ENCODE measurements around the gene ERAP2.

The ERAP2 gene

GRCh38 chr5:96855031-96855872 lies 21.0 kb upstream of the ERAP2 start:
- Histone ChIP-seq H3K36me3 (ENCODE audit: low read depth) (no peaks in the 10 kb centered on the region), H3K27me3 (ENCODE audit: insufficient read depth, poor library complexity, severe bottlenecking) (no peaks in the 10 kb centered on the region), H3K4me3 (ENCODE audit: severe bottlenecking) (no peak overlapping the region), H3K9me3 (ENCODE audit: severe bottlenecking) (no peaks in the 10 kb centered on the region), H3K4me1 (ENCODE audit: insufficient read depth, poor library complexity, severe bottlenecking) (no peaks in the 10 kb centered on the region), H3K27ac (ENCODE audit: poor library complexity, severe bottlenecking) (no peak overlapping the region)
- TF ChIP-seq, protein P1, sequence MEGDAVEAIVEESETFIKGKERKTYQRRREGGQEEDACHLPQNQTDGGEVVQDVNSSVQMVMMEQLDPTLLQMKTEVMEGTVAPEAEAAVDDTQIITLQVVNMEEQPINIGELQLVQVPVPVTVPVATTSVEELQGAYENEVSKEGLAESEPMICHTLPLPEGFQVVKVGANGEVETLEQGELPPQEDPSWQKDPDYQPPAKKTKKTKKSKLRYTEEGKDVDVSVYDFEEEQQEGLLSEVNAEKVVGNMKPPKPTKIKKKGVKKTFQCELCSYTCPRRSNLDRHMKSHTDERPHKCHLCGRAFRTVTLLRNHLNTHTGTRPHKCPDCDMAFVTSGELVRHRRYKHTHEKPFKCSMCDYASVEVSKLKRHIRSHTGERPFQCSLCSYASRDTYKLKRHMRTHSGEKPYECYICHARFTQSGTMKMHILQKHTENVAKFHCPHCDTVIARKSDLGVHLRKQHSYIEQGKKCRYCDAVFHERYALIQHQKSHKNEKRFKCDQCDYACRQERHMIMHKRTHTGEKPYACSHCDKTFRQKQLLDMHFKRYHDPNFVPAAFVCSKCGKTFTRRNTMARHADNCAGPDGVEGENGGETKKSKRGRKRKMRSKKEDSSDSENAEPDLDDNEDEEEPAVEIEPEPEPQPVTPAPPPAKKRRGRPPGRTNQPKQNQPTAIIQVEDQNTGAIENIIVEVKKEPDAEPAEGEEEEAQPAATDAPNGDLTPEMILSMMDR (IDR thresholded peaks at IDR 0.05; ENCODE audit: poor library complexity, severe bottlenecking): no peak
- DNase-seq (ENCODE audit: low spot score): no peak
- ATAC-seq (ENCODE audit: low read depth): no peak

- TF ChIP-seq, protein P1 (IDR thresholded peaks at IDR 0.05; ENCODE audit: poor library complexity, severe bottlenecking): no peak
- no peak overlapping the region for H3K27ac ChIP-seq (ENCODE audit: poor library complexity, severe bottlenecking)
- H3K4me3 ChIP-seq (ENCODE audit: severe bottlenecking): no peak overlapping the region
- H3K9me3 ChIP-seq (ENCODE audit: severe bottlenecking): no peaks in the 10 kb centered on the region
- DNase-seq (ENCODE audit: low spot score) (no peak), ATAC-seq (ENCODE audit: low read depth) (no peak)
- H3K36me3 ChIP-seq (ENCODE audit: low read depth): no peaks in the 10 kb centered on the region
- H3K4me1 ChIP-seq (ENCODE audit: insufficient read depth, poor library complexity, severe bottlenecking): no peaks in the 10 kb centered on the region
- no peaks in the 10 kb centered on the region for H3K27me3 ChIP-seq (ENCODE audit: insufficient read depth, poor library complexity, severe bottlenecking)
Observed at GRCh38 chr5:96856371-96856770, 19.9 kb upstream of the ERAP2 start.

DNA sequence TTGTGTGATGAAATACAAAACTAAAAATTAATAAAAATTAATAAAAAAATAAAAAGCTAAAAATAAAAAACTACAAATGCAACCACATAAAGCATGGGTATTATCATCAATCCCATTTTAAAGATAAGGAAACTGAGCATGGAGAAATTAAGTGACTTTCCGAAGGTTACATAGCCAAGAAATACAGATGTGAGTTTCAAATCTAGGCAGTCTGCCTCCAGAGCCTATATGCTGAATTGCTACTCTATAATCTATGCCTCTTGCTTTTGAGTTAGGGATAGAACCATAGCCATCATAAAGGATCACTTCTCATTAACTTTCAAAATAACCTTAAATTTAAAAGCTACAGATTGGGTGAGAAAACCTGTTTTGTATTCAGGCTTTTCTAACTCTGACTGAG lies 18.8 kb upstream of the ERAP2 start:
- H3K27me3 ChIP-seq (ENCODE audit: insufficient read depth, poor library complexity, severe bottlenecking): no peaks in the 10 kb centered on the region
- no peaks in the 10 kb centered on the region for H3K36me3 ChIP-seq (ENCODE audit: low read depth)
- DNase-seq (ENCODE audit: low spot score) (no peak), ATAC-seq (ENCODE audit: low read depth) (0 out of 3 replicates have a peak, but pooled peaks have one; percentile 45)
- no peaks in the 10 kb centered on the region for H3K4me1 ChIP-seq (ENCODE audit: insufficient read depth, poor library complexity, severe bottlenecking)
- H3K27ac ChIP-seq (ENCODE audit: poor library complexity, severe bottlenecking): no peak overlapping the region
- no peaks in the 10 kb centered on the region for H3K9me3 ChIP-seq (ENCODE audit: severe bottlenecking)
- H3K4me3 ChIP-seq (ENCODE audit: severe bottlenecking): no peak overlapping the region
- TF ChIP-seq, protein P1 (IDR thresholded peaks at IDR 0.05; ENCODE audit: poor library complexity, severe bottlenecking): no peak

- no peak for ATAC-seq (ENCODE audit: low read depth)
- Histone ChIP-seq H3K27me3 (ENCODE audit: insufficient read depth, poor library complexity, severe bottlenecking) (no peaks in the 10 kb centered on the region), H3K36me3 (ENCODE audit: low read depth) (no peaks in the 10 kb centered on the region), H3K4me1 (ENCODE audit: insufficient read depth, poor library complexity, severe bottlenecking) (no peaks in the 10 kb centered on the region), H3K27ac (ENCODE audit: poor library complexity, severe bottlenecking) (no peak overlapping the region), H3K9me3 (ENCODE audit: severe bottlenecking) (no peaks in the 10 kb centered on the region), H3K4me3 (ENCODE audit: severe bottlenecking) (no peak overlapping the region)
- TF ChIP-seq, protein P1 (IDR thresholded peaks at IDR 0.05; ENCODE audit: poor library complexity, severe bottlenecking): no peak
- no peak for DNase-seq (ENCODE audit: low spot score)
Observed at GRCh38 chr5:96857924-96858323, 18.4 kb upstream of the ERAP2 start.

DNA sequence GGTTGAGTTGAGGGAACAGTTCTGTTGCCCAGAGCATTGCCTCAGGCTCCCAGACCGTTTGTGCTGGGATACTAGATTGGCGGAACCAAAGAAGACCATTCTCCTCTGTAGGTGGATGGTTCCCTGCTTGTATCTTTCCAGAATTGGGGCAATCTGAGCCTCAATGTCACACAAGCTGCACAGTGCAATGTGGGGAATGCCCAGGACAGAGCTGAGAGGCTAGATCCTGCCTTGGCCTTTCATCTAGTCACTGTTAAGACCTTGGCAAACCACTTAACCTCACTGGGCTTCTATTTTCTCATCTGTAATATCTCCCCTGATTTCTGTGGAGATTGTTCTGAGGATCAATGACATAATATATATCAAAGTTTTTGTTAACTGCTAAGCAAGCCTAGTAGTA lies 16.9 kb upstream of the ERAP2 start:
- H3K9me3 ChIP-seq (ENCODE audit: severe bottlenecking): no peaks in the 10 kb centered on the region
- no peak overlapping the region for H3K27ac ChIP-seq (ENCODE audit: poor library complexity, severe bottlenecking)
- no peaks in the 10 kb centered on the region for H3K27me3 ChIP-seq (ENCODE audit: insufficient read depth, poor library complexity, severe bottlenecking)
- TF ChIP-seq, protein P1 (IDR thresholded peaks at IDR 0.05; ENCODE audit: poor library complexity, severe bottlenecking): no peak
- DNase-seq (ENCODE audit: low spot score) (no peak), ATAC-seq (ENCODE audit: low read depth) (no peak)
- H3K36me3 ChIP-seq (ENCODE audit: low read depth): no peaks in the 10 kb centered on the region
- H3K4me3 ChIP-seq (ENCODE audit: severe bottlenecking): no peak overlapping the region
- H3K4me1 ChIP-seq (ENCODE audit: insufficient read depth, poor library complexity, severe bottlenecking): no peaks in the 10 kb centered on the region

All from RWPE2 (cell line).